Activated T-cell treated with anti-CD3 and anti-CD28 coated beads, Interleukin-2, amount 50 U/mL, for 24 hours (primary cell): Measurements from ENCODE around the gene PTPRG.

Experiments used
- DNase-seq: peaks from one replicate; pipeline ENCODE4 v3.0.0-alpha.2; 2020
- H3K27ac Mint-ChIP-seq: 2 replicates; pipeline ENCODE4 v1.8.0; 2020; ENCODE audit warnings: mild to moderate bottlenecking, mixed read lengths
- H3K27me3 Mint-ChIP-seq: 2 replicates; pipeline ENCODE4 v1.8.0; 2020; ENCODE audit warnings: mixed read lengths
- H3K36me3 Mint-ChIP-seq: 2 replicates; pipeline ENCODE4 v1.8.0; 2020; ENCODE audit warnings: low read depth, mixed read lengths
- H3K4me1 Mint-ChIP-seq: 2 replicates; pipeline ENCODE4 v1.8.0; 2020; ENCODE audit warnings: low read depth, mixed read lengths
- H3K4me3 Mint-ChIP-seq: 2 replicates; pipeline ENCODE4 v1.8.0; 2020; ENCODE audit warnings: mild to moderate bottlenecking, moderate library complexity, mixed read lengths
- H3K9me3 Mint-ChIP-seq: 2 replicates; pipeline ENCODE4 v1.8.0; 2020; ENCODE audit warnings: mixed read lengths

PTPRG gene

GRCh38 chr3:61631108-61631769, 69.9 kb downstream of the PTPRG start:
- no peak overlapping the region for H3K4me3 Mint-ChIP-seq
- H3K27me3 Mint-ChIP-seq = no peaks in the 10 kb centered on the region
- no peaks in the 10 kb centered on the region for H3K9me3 Mint-ChIP-seq
- no peak for DNase-seq
- H3K4me1 Mint-ChIP-seq = no peaks in the 10 kb centered on the region
- no peaks in the 10 kb centered on the region for H3K36me3 Mint-ChIP-seq
- no peak overlapping the region for H3K27ac Mint-ChIP-seq

GRCh38 chr3:61632568-61633175, 71.3 kb downstream of the PTPRG start:
- DNase-seq = no peak
- Mint-ChIP-seq H3K4me3 (no peak overlapping the region), H3K27me3 (no peaks in the 10 kb centered on the region), H3K36me3 (no peaks in the 10 kb centered on the region), H3K4me1 (no peaks in the 10 kb centered on the region), H3K27ac (no peak overlapping the region), H3K9me3 (no peaks in the 10 kb centered on the region)

- Mint-ChIP-seq H3K4me1 (no peaks in the 10 kb centered on the region), H3K9me3 (no peaks in the 10 kb centered on the region), H3K27me3 (no peaks in the 10 kb centered on the region), H3K36me3 (no peaks in the 10 kb centered on the region), H3K27ac (no peak overlapping the region), H3K4me3 (no peak overlapping the region)
- no peak for DNase-seq
These were observed 73.3 kb downstream of the PTPRG start for GRCh38 chr3:61634678-61635077.

- H3K36me3 Mint-ChIP-seq = no peaks in the 10 kb centered on the region
- no peak overlapping the region for H3K4me3 Mint-ChIP-seq
- DNase-seq = no peak
- no peaks in the 10 kb centered on the region for H3K27me3 Mint-ChIP-seq
- H3K27ac Mint-ChIP-seq = no peak overlapping the region
- H3K9me3 Mint-ChIP-seq = no peaks in the 10 kb centered on the region
- H3K4me1 Mint-ChIP-seq = no peaks in the 10 kb centered on the region
These were observed 76.0 kb downstream of the PTPRG start for GRCh38 chr3:61637088-61638051.

- no peak for DNase-seq
- Mint-ChIP-seq H3K27ac (no peak overlapping the region), H3K4me3 (no peak overlapping the region), H3K27me3 (no peaks in the 10 kb centered on the region), H3K9me3 (no peaks in the 10 kb centered on the region), H3K4me1 (no peaks in the 10 kb centered on the region), H3K36me3 (no peaks in the 10 kb centered on the region)
These were observed 77.4 kb downstream of the PTPRG start for GRCh38 chr3:61638741-61639140.

GRCh38 chr3:61639991-61640390, 78.6 kb downstream of the PTPRG start:
- no peak overlapping the region for H3K27ac Mint-ChIP-seq
- no peaks in the 10 kb centered on the region for H3K27me3 Mint-ChIP-seq
- H3K4me1 Mint-ChIP-seq = no peaks in the 10 kb centered on the region
- H3K9me3 Mint-ChIP-seq = no peaks in the 10 kb centered on the region
- H3K4me3 Mint-ChIP-seq = no peak overlapping the region
- no peaks in the 10 kb centered on the region for H3K36me3 Mint-ChIP-seq
- no peak for DNase-seq

GRCh38 chr3:61645148-61645547, 83.8 kb downstream of the PTPRG start:
- Mint-ChIP-seq H3K36me3 (no peaks in the 10 kb centered on the region), H3K27me3 (no peaks in the 10 kb centered on the region), H3K27ac (no peak overlapping the region), H3K9me3 (peaks cover 3% of the 10 kb centered on the region), H3K4me1 (no peaks in the 10 kb centered on the region), H3K4me3 (no peak overlapping the region)
- no peak for DNase-seq

- DNase-seq = no peak
- Mint-ChIP-seq H3K9me3 (peaks cover 3% of the 10 kb centered on the region), H3K4me3 (no peak overlapping the region), H3K36me3 (no peaks in the 10 kb centered on the region), H3K27me3 (no peaks in the 10 kb centered on the region), H3K27ac (no peak overlapping the region), H3K4me1 (no peaks in the 10 kb centered on the region)
These were observed 85.0 kb downstream of the PTPRG start for GRCh38 chr3:61646360-61646759.

GRCh38 chr3:61646851-61647525, 85.6 kb downstream of the PTPRG start:
- Mint-ChIP-seq H3K4me3 (no peak overlapping the region), H3K36me3 (no peaks in the 10 kb centered on the region), H3K4me1 (no peaks in the 10 kb centered on the region), H3K9me3 (peaks cover 3% of the 10 kb centered on the region), H3K27me3 (no peaks in the 10 kb centered on the region), H3K27ac (no peak overlapping the region)
- no peak for DNase-seq

- no peaks in the 10 kb centered on the region for H3K36me3 Mint-ChIP-seq
- H3K4me3 Mint-ChIP-seq = no peak overlapping the region
These were observed 87.1 kb downstream of the PTPRG start for GRCh38 chr3:61648481-61648880.

GRCh38 chr3:61649381-61650170, 88.2 kb downstream of the PTPRG start:
- Mint-ChIP-seq H3K27me3 (no peaks in the 10 kb centered on the region), H3K4me3 (no peak overlapping the region), H3K9me3 (peaks cover 3% of the 10 kb centered on the region), H3K36me3 (no peaks in the 10 kb centered on the region), H3K27ac (no peak overlapping the region), H3K4me1 (no peaks in the 10 kb centered on the region)
- no peak for DNase-seq

More at GRCh38 chr3:61648481-61648880, 87.1 kb downstream of the PTPRG start:
- Mint-ChIP-seq H3K4me1 (no peaks in the 10 kb centered on the region), H3K27me3 (no peaks in the 10 kb centered on the region), H3K27ac (no peak overlapping the region), H3K9me3 (peaks cover 3% of the 10 kb centered on the region)
- DNase-seq = no peak

- H3K4me1 Mint-ChIP-seq = no peaks in the 10 kb centered on the region
- H3K4me3 Mint-ChIP-seq = no peak overlapping the region
- peaks cover 3% of the 10 kb centered on the region for H3K9me3 Mint-ChIP-seq
- DNase-seq = no peak
- no peaks in the 10 kb centered on the region for H3K27me3 Mint-ChIP-seq
- no peak overlapping the region for H3K27ac Mint-ChIP-seq
- no peaks in the 10 kb centered on the region for H3K36me3 Mint-ChIP-seq
These were observed 88.9 kb downstream of the PTPRG start for GRCh38 chr3:61650276-61650675.

- H3K4me1 Mint-ChIP-seq = no peaks in the 10 kb centered on the region
- H3K9me3 Mint-ChIP-seq = peaks cover 3% of the 10 kb centered on the region
- no peak overlapping the region for H3K27ac Mint-ChIP-seq
- H3K4me3 Mint-ChIP-seq = no peak overlapping the region
- no peak for DNase-seq
- H3K27me3 Mint-ChIP-seq = no peaks in the 10 kb centered on the region
- no peaks in the 10 kb centered on the region for H3K36me3 Mint-ChIP-seq
These were observed 89.5 kb downstream of the PTPRG start for GRCh38 chr3:61650719-61651410.
